GM18502 (cell line): ENCODE results near the gene LGALS3BP.

Source experiments
- ATAC-seq: cut with Tn5 transposase; IDR thresholded peaks from one replicate; pipeline ENCODE4 v1.9.1; 2021; ENCODE audit warnings: mild to moderate bottlenecking; ENCODE audit not compliant: unreplicated experiment, poor library complexity

LGALS3BP gene

GRCh38 chr17:78921437-78921971 is 58.2 kb downstream of the LGALS3BP start:
- no peak for ATAC-seq
